Kidney (tissue), 22 donors: Measurements from ENCODE around the gene KRTAP19-3. TPM values are rescaled to one million over a fixed set of nuclear protein-coding genes. Genes with fewer than 3 reads are reported as not detected.
"Not testable (repeated sequence)": the region's sequence is repeated elsewhere in the genome, so short reads cannot be mapped to it uniquely, and the experiment has no call there.

Experiments
- DNase-seq, 5 donors: peaks; one replicate each; pipeline ENCODE4 v3.0.0-alpha.2; 2013 to 2020
- FAIRE-seq: peaks from 2 replicates; lab custom pipeline; 2012; peaks lifted over from hg19 to GRCh38; lab: Jason Lieb, UNC
- H3K27ac ChIP-seq, 2 donors: one replicate each; pipeline ENCODE4 v1.7.0; 2013; ENCODE audit warnings: low read depth in 2 of 2, low read length in 2 of 2, inconsistent platforms in 1 of 2
- H3K27me3 ChIP-seq: one replicate; pipeline ENCODE4 v1.7.1; 2013; ENCODE audit warnings: low read length, inconsistent platforms; ENCODE audit not compliant: control insufficient read depth, insufficient read depth
- H3K36me3 ChIP-seq, 3 donors: one replicate each; pipeline versions ENCODE4 v1.7.0 to v1.7.1; 2013; ENCODE audit warnings: low read length in 3 of 3, control low read depth in 1 of 3, inconsistent platforms in 1 of 3; ENCODE audit not compliant: insufficient read depth in 3 of 3, control insufficient read depth in 2 of 3
- H3K4me1 ChIP-seq, 3 donors: one replicate each; pipeline versions ENCODE4 v1.7.0 to v1.7.1; 2013; ENCODE audit warnings: low read length in 3 of 3, inconsistent platforms in 1 of 3, low read depth in 1 of 3; ENCODE audit not compliant: control insufficient read depth in 2 of 3, insufficient read depth in 2 of 3
- H3K4me3 ChIP-seq, 3 donors: one replicate each; pipeline versions ENCODE4 v1.7.0 to v1.8.1; 2013; ENCODE audit warnings: low read length in 3 of 3, control low read depth in 1 of 3, inconsistent platforms in 1 of 3
- H3K9ac ChIP-seq, 3 donors: one replicate each; pipeline versions ENCODE4 v1.7.0 to v1.7.1; 2013; ENCODE audit warnings: low read length in 3 of 3, control low read depth in 1 of 3, inconsistent platforms in 1 of 3
- H3K9me3 ChIP-seq, 3 donors: one replicate each; pipeline versions ENCODE4 v1.7.0 to v1.7.1; 2013; ENCODE audit warnings: low read length in 3 of 3, control low read depth in 1 of 3, inconsistent platforms in 1 of 3; ENCODE audit not compliant: control insufficient read depth in 2 of 3, insufficient read depth in 1 of 3
- intact Hi-C: fragments of 100-400 bp; cut with DNase I; formaldehyde crosslinking; loops from one replicate; pipeline ENCODE4 v1.11.1; 2022
- long read RNA-seq, 10 donors: library from polyadenylated mRNA in 1 of 10; unstranded in 1 of 10; transcript quantifications; one replicate each; pipeline ENCODE4 v2.0.0 and lab custom pipeline, GENCODE V29; 2021 to 2026
- polyA plus RNA-seq: library from polyadenylated mRNA; stranded (reverse); fragments of 350-450 nt; fragmentation: Illumina TruSeq; extraction: RNeasy Lipid Tissue Mini Kit (QIAGEN cat#74804); gene quantifications from one replicate; pipeline ENCODE4 v1.2.3, GENCODE V29; 2014; ENCODE audit warnings: low read depth, low replicate concordance; ENCODE audit not compliant: insufficient read depth
- total RNA-seq: library from RNA; stranded (reverse); fragmentation: NEBNext Ultra II Directional; extraction: Animal tissue kit (Norgen Biotek cat#: 25700); gene quantifications from one replicate; pipeline ENCODE4 v1.2.1, GENCODE V29; 2021
- TF ChIP-seq, protein P1 (sequence below): IDR thresholded peaks from 3 replicates; pipeline ENCODE4 v1.5.1; 2012; ENCODE audit warnings: mild to moderate bottlenecking, moderate library complexity, borderline replicate concordance; ENCODE audit not compliant: insufficient read depth; ENCODE audit errors: extremely low read depth
- donor health status: control.
- donor health status: control.
- donor health status: control.
- donor health status: control.
- donor health status: control.
- donor health status: DM: yes; HTN: yes; CAD: no.
- donor health status: Normal renal cell carcinoma (clear cell type).

The KRTAP19-3 gene
- total RNA-seq (not detected), polyA plus RNA-seq (not detected)
- long read RNA-seq, donor 1, result 0 reads
- long read RNA-seq, donor 2, result 0 reads
- long read RNA-seq, donor 3, result 0 reads
- long read RNA-seq, donor 4, result 0 reads
- long read RNA-seq, donor 5, result 0 reads
- long read RNA-seq, donor 6, result 0 reads
- long read RNA-seq, donor 7, result 0 reads
- long read RNA-seq, donor 8, result 0 reads
- long read RNA-seq, donor 9, result 0 reads
- long read RNA-seq, donor 10, result 0 reads

DNA sequence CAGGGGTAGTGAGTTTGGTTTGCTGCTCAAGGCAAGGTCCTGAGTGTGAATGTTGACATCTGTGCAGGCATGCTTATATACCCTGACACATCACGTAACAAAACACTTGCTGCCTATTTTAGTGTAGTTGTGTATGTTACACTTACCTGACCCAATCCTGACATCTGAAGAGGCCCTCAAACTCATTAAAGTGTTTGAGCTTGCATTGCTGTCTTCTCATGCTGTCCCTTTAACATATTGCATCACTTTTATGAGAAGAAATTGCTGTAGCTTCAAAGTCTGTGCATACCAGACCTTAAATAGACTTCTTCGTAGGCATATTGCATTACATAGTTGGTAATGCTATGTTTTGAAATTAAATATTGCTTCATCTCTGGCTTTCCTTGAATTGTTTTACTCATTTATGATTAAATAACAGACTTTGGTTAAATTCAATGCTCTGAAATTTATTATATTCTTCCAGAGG lies at the start of gene KRTAP19-3:
KRTAP19-3 (minus strand) TSS at position 51 of the 466 bp plus-strand sequence. CDS start 56 bp downstream, outside the sequence.
- FAIRE-seq, result no peak

GRCh38 chr21:30518876-30519275 lies 27.1 kb upstream of the KRTAP19-3 start:
- Histone ChIP-seq H3K36me3 (no peaks in the 10 kb centered on the region), H3K9me3 (no peaks in the 10 kb centered on the region), H3K27me3 (no peaks in the 10 kb centered on the region), H3K4me1 (no peaks in the 10 kb centered on the region), H3K27ac (no peak overlapping the region), H3K4me3 (no peak overlapping the region), H3K9ac (no peak overlapping the region)
- no peak for FAIRE-seq
- DNase-seq, result peak in 2 of 5 donors; percentile 1 to 4
- intact Hi-C loops, result no loop called here
- TF ChIP-seq, protein P1, sequence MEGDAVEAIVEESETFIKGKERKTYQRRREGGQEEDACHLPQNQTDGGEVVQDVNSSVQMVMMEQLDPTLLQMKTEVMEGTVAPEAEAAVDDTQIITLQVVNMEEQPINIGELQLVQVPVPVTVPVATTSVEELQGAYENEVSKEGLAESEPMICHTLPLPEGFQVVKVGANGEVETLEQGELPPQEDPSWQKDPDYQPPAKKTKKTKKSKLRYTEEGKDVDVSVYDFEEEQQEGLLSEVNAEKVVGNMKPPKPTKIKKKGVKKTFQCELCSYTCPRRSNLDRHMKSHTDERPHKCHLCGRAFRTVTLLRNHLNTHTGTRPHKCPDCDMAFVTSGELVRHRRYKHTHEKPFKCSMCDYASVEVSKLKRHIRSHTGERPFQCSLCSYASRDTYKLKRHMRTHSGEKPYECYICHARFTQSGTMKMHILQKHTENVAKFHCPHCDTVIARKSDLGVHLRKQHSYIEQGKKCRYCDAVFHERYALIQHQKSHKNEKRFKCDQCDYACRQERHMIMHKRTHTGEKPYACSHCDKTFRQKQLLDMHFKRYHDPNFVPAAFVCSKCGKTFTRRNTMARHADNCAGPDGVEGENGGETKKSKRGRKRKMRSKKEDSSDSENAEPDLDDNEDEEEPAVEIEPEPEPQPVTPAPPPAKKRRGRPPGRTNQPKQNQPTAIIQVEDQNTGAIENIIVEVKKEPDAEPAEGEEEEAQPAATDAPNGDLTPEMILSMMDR, result no peak

More for the DNA sequence above, at the start of gene KRTAP19-3:
- H3K36me3 ChIP-seq, result no peaks in the 10 kb centered on the region
- H3K4me3 ChIP-seq, result no peak within 1 kb of the TSS
- H3K9me3 ChIP-seq, result no peaks in the 10 kb centered on the region
- no peaks in the 10 kb centered on the region for H3K4me1 ChIP-seq
- TF ChIP-seq, protein P1, result no peak
- H3K27me3 ChIP-seq, result no peaks in the 10 kb centered on the region
- no peak within 1 kb of the TSS for H3K27ac ChIP-seq
- no peak within 1 kb of the TSS for H3K9ac ChIP-seq
- peak in 1 of 5 donors; percentile 0 for DNase-seq
- intact Hi-C loops, result no loop called here

DNA sequence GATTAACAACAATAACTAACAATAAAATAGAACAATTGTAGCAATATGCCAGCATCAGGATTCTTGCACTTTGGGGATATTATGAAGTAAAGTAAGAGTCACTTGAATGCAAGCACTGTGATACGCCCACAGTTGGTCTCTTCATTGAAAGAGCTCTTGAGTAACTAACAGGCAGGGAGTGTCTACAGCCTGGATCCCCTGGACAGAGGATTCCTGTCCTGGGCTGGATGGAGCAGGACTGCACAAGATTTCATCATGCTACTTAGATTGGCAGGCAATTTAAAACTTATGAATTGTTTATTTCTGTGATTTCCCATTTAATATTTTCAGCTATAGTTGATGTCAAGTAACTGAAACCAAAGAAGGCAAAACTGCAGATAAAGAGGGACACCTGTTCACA lies 23.9 kb upstream of the KRTAP19-3 start:
- no peak for FAIRE-seq
- no peak overlapping the region for H3K27ac ChIP-seq

GRCh38 chr21:30505621-30506205 lies 13.9 kb upstream of the KRTAP19-3 start:
- FAIRE-seq, intact Hi-C loops, H3K9ac ChIP-seq, H3K9me3 ChIP-seq, H3K4me1 ChIP-seq, H3K4me3 ChIP-seq, H3K36me3 ChIP-seq, H3K27ac ChIP-seq, H3K27me3 ChIP-seq: not testable (repeated sequence)
- peak in 1 of 5 donors; percentile 5 for DNase-seq

More for the DNA sequence above, 23.9 kb upstream of the KRTAP19-3 start:
- intact Hi-C loops, result no loop called here
- DNase-seq, result no peak
- H3K9me3 ChIP-seq, result no peaks in the 10 kb centered on the region
- H3K4me3 ChIP-seq, result no peak overlapping the region
- no peaks in the 10 kb centered on the region for H3K36me3 ChIP-seq
- no peak overlapping the region for H3K9ac ChIP-seq
- TF ChIP-seq, protein P1, result no peak
- no peaks in the 10 kb centered on the region for H3K27me3 ChIP-seq
- no peaks in the 10 kb centered on the region for H3K4me1 ChIP-seq
